ENCODE results near the gene TPK1.
"Not testable (repeated sequence)": the region's sequence is repeated elsewhere in the genome, so short reads cannot be mapped to it uniquely, and the experiment has no call there.

The TPK1 gene

GRCh38 chr7:144728551-144728950 is 107.3 kb downstream of the TPK1 start:
- H3K27me3 ChIP-seq (ENCODE audit: control insufficient read depth, insufficient read depth, low read length) = no peaks in the 10 kb centered on the region
- no peak overlapping the region for H3K4me3 ChIP-seq (ENCODE audit: low read depth, low read length)
- TF ChIP-seq CTCF (IDR thresholded peaks at IDR 0.05) = no peak
- H3K27ac ChIP-seq = no peak overlapping the region
- no peaks in the 10 kb centered on the region for H3K36me3 ChIP-seq (ENCODE audit: control insufficient read depth, insufficient read depth, low read length)
- H2AFZ ChIP-seq = no peak overlapping the region
- no peak overlapping the region for H3K4me2 ChIP-seq (ENCODE audit: low read length)
- H3K4me1 ChIP-seq = no peaks in the 10 kb centered on the region
- H3K79me2 ChIP-seq = no peaks in the 10 kb centered on the region
- H3K9ac ChIP-seq = no peak overlapping the region
- H3K9me3 ChIP-seq (ENCODE audit: control insufficient read depth, low read length) = no peaks in the 10 kb centered on the region

- H3K4me1 ChIP-seq; H3K4me3 ChIP-seq (ENCODE audit: low read depth, low read length); H3K27me3 ChIP-seq (ENCODE audit: control insufficient read depth, insufficient read depth, low read length); H3K27ac ChIP-seq; H2AFZ ChIP-seq; H3K36me3 ChIP-seq (ENCODE audit: control insufficient read depth, insufficient read depth, low read length); H3K9me3 ChIP-seq (ENCODE audit: control insufficient read depth, low read length); H3K79me2 ChIP-seq; H3K4me2 ChIP-seq (ENCODE audit: low read length); H3K9ac ChIP-seq: not testable (repeated sequence)
Observed at GRCh38 chr7:144726840-144727239, 109.0 kb downstream of the TPK1 start.

- no peaks in the 10 kb centered on the region for H3K36me3 ChIP-seq (ENCODE audit: control insufficient read depth, insufficient read depth, low read length)
- no peak overlapping the region for H3K4me3 ChIP-seq (ENCODE audit: low read depth, low read length)
- no peak overlapping the region for H3K4me2 ChIP-seq (ENCODE audit: low read length)
- no peak overlapping the region for H2AFZ ChIP-seq
- H3K79me2 ChIP-seq = no peaks in the 10 kb centered on the region
- H3K4me1 ChIP-seq = no peaks in the 10 kb centered on the region
- TF ChIP-seq CTCF (IDR thresholded peaks at IDR 0.05) = no peak
- no peak overlapping the region for H3K27ac ChIP-seq
- no peak overlapping the region for H3K9ac ChIP-seq
- H3K27me3 ChIP-seq (ENCODE audit: control insufficient read depth, insufficient read depth, low read length) = no peaks in the 10 kb centered on the region
- no peaks in the 10 kb centered on the region for H3K9me3 ChIP-seq (ENCODE audit: control insufficient read depth, low read length)
Observed at GRCh38 chr7:144725070-144725469, 110.8 kb downstream of the TPK1 start.

GRCh38 chr7:144723301-144723700 is 112.6 kb downstream of the TPK1 start:
- Histone ChIP-seq H3K4me3 (ENCODE audit: low read depth, low read length) (no peak overlapping the region), H3K79me2 (no peaks in the 10 kb centered on the region), H3K9me3 (ENCODE audit: control insufficient read depth, low read length) (no peaks in the 10 kb centered on the region), H2AFZ (no peak overlapping the region), H3K4me1 (no peaks in the 10 kb centered on the region), H3K27me3 (ENCODE audit: control insufficient read depth, insufficient read depth, low read length) (no peaks in the 10 kb centered on the region), H3K9ac (no peak overlapping the region), H3K36me3 (ENCODE audit: control insufficient read depth, insufficient read depth, low read length) (no peaks in the 10 kb centered on the region), H3K27ac (no peak overlapping the region), H3K4me2 (ENCODE audit: low read length) (no peak overlapping the region)
- no peak for TF ChIP-seq CTCF (IDR thresholded peaks at IDR 0.05)

GRCh38 chr7:144720710-144721109 is 115.1 kb downstream of the TPK1 start:
- no peaks in the 10 kb centered on the region for H3K9me3 ChIP-seq (ENCODE audit: control insufficient read depth, low read length)
- H3K27me3 ChIP-seq (ENCODE audit: control insufficient read depth, insufficient read depth, low read length) = no peaks in the 10 kb centered on the region
- no peak overlapping the region for H3K9ac ChIP-seq
- H3K4me1 ChIP-seq = no peaks in the 10 kb centered on the region
- H3K36me3 ChIP-seq (ENCODE audit: control insufficient read depth, insufficient read depth, low read length) = no peaks in the 10 kb centered on the region
- no peak overlapping the region for H3K27ac ChIP-seq
- H2AFZ ChIP-seq = no peak overlapping the region
- no peak overlapping the region for H3K4me2 ChIP-seq (ENCODE audit: low read length)
- no peak overlapping the region for H3K4me3 ChIP-seq (ENCODE audit: low read depth, low read length)
- TF ChIP-seq CTCF (IDR thresholded peaks at IDR 0.05) = no peak
- no peaks in the 10 kb centered on the region for H3K79me2 ChIP-seq
